ENCODE measurements around the gene SMIM9.

SMIM9 gene

GRCh38 chrX:154799556-154800348, 34.7 kb downstream of the SMIM9 start (continued):
- no peak for TF ChIP-seq ZNF132 (tag by site-specific recombination; IDR thresholded peaks at IDR 0.05; ENCODE audit: borderline replicate concordance)
- no peak for TF ChIP-seq ZNF571 (tag by site-specific recombination; IDR thresholded peaks at IDR 0.05)
- TF ChIP-seq ZNF398 (tag by site-specific recombination; IDR thresholded peaks at IDR 0.05), result no peak
- no peak for TF ChIP-seq ZSCAN16 (tag by site-specific recombination; IDR thresholded peaks at IDR 0.05)
- TF ChIP-seq ZNF658 (tag by site-specific recombination; IDR thresholded peaks at IDR 0.05), result no peak
- no peak for TF ChIP-seq ZNF518A (tag by site-specific recombination; conservative IDR thresholded peaks at IDR 0.05; ENCODE audit: low read depth)
- no peak for TF ChIP-seq ZNF785 (tag by site-specific recombination; IDR thresholded peaks at IDR 0.05)
- no peak for TF ChIP-seq ZNF555 (tag by site-specific recombination; conservative IDR thresholded peaks at IDR 0.05)
- TF ChIP-seq ZNF121 (tag by site-specific recombination; IDR thresholded peaks at IDR 0.05), result no peak
- TF ChIP-seq ZNF335 (tag by site-specific recombination; conservative IDR thresholded peaks at IDR 0.05), result peak; percentile 39; the same call in 1 of the 2 replicates
- TF ChIP-seq MEIS1 (CRISPR knock-in tag; IDR thresholded peaks at IDR 0.05; ENCODE audit: borderline replicate concordance), result no peak
- no peak for TF ChIP-seq ZNF626 (tag by site-specific recombination; IDR thresholded peaks at IDR 0.05)
- TF ChIP-seq ZNF18 (tag by site-specific recombination; IDR thresholded peaks at IDR 0.05), result 0 out of 2 replicates have a peak, but pooled peaks have one; percentile 39
- no peak for TF ChIP-seq ZNF112 (tag by site-specific recombination; IDR thresholded peaks at IDR 0.05)
- TF ChIP-seq PBX3 (CRISPR knock-in tag; IDR thresholded peaks at IDR 0.05), result no peak
- TF ChIP-seq ZNF341 (tag by site-specific recombination; IDR thresholded peaks at IDR 0.05; ENCODE audit: low read depth), result no peak
- TF ChIP-seq ZNF580 (tag by site-specific recombination; IDR thresholded peaks at IDR 0.05), result no peak
- no peak for TF ChIP-seq ZNF777 (tag by site-specific recombination; IDR thresholded peaks at IDR 0.05; ENCODE audit: borderline replicate concordance)
- no peak for TF ChIP-seq ZSCAN23 (tag by site-specific recombination; IDR thresholded peaks at IDR 0.05)
- TF ChIP-seq ZNF530 (tag by site-specific recombination; IDR thresholded peaks at IDR 0.05; ENCODE audit: low read depth), result no peak
- TF ChIP-seq HOXD13 (CRISPR knock-in tag; IDR thresholded peaks at IDR 0.05; ENCODE audit: borderline replicate concordance), result no peak
- peak; percentile 82 for TF ChIP-seq ZIC2 (tag by site-specific recombination; IDR thresholded peaks at IDR 0.05)
- no peak for TF ChIP-seq ZNF148 (tag by site-specific recombination; IDR thresholded peaks at IDR 0.05; ENCODE audit: borderline replicate concordance)
- TF ChIP-seq ZBTB7A (tag by site-specific recombination; IDR thresholded peaks at IDR 0.05; ENCODE audit: low read depth), result no peak
- TF ChIP-seq SP7 (tag by site-specific recombination; IDR thresholded peaks at IDR 0.05), result peak; percentile 27
- no peak for TF ChIP-seq ZNF792 (tag by site-specific recombination; IDR thresholded peaks at IDR 0.05)

Data from HEK293 (cell line).